GM19468 (cell line): ENCODE data around the gene SCN2B.

Experiments used
- ATAC-seq: cut with Tn5 transposase; IDR thresholded peaks from one replicate; pipeline ENCODE4 v1.9.1; 2021; ENCODE audit warnings: mild to moderate bottlenecking, moderate library complexity, moderate number of reproducible peaks; ENCODE audit not compliant: unreplicated experiment; ENCODE audit errors: extremely low read depth

The SCN2B gene

GRCh38 chr11:118138839-118139420, 37.5 kb downstream of the SCN2B start:
- no peak for ATAC-seq

- ATAC-seq: no peak
Observed at GRCh38 chr11:118136801-118137200, 39.6 kb downstream of the SCN2B start.

GRCh38 chr11:118136341-118136740, 40.1 kb downstream of the SCN2B start:
- no peak for ATAC-seq

- no peak for ATAC-seq
Observed at GRCh38 chr11:118135796-118136165, 40.7 kb downstream of the SCN2B start.

GRCh38 chr11:118135051-118135795, 41.2 kb downstream of the SCN2B start:
- ATAC-seq: no peak

GRCh38 chr11:118133816-118134215, 42.6 kb downstream of the SCN2B start:
- ATAC-seq: no peak

GRCh38 chr11:118132385-118133151, 43.9 kb downstream of the SCN2B start:
- no peak for ATAC-seq

GRCh38 chr11:118129471-118130172, 46.8 kb downstream of the SCN2B start:
- no peak for ATAC-seq

GRCh38 chr11:118128721-118129470, 47.5 kb downstream of the SCN2B start:
- ATAC-seq: no peak

- no peak for ATAC-seq
Observed at GRCh38 chr11:118128310-118128709, 48.1 kb downstream of the SCN2B start.

- ATAC-seq: no peak
Observed at GRCh38 chr11:118126082-118126838, 50.2 kb downstream of the SCN2B start.

GRCh38 chr11:118124929-118125535, 51.4 kb downstream of the SCN2B start:
- no peak for ATAC-seq

- no peak for ATAC-seq
Observed at GRCh38 chr11:118120793-118121192, 55.6 kb downstream of the SCN2B start.

- no peak for ATAC-seq
Observed at GRCh38 chr11:118117790-118118601, 58.4 kb downstream of the SCN2B start.

- no peak for ATAC-seq
Observed at GRCh38 chr11:118115048-118115447, 61.4 kb downstream of the SCN2B start.

- no peak for ATAC-seq
Observed at GRCh38 chr11:118114266-118114665, 62.2 kb downstream of the SCN2B start.

- no peak for ATAC-seq
Observed at GRCh38 chr11:118112711-118113430, 63.6 kb downstream of the SCN2B start.
